Skeletal muscle cell (primary cell): ENCODE measurements around the gene XYLB.
"Not testable (repeated sequence)": the region's sequence is repeated elsewhere in the genome, so short reads cannot be mapped to it uniquely, and the experiment has no call there.

Source experiments
- DNase-seq: peaks from one replicate; pipeline ENCODE4 v3.0.0-alpha.2; 2010; ENCODE audit warnings: low read depth
- H3K4me3 ChIP-seq: 2 replicates; pipeline ENCODE4 v1.5.1; 2011; ENCODE audit warnings: low read depth, mild to moderate bottlenecking, control low read depth, low read length, moderate library complexity

Gene XYLB

GRCh38 chr3:38438436-38439069 is 92.0 kb downstream of the XYLB start:
- not testable (repeated sequence) for H3K4me3 ChIP-seq, DNase-seq

GRCh38 chr3:38443205-38443604 is 96.6 kb downstream of the XYLB start:
- DNase-seq, H3K4me3 ChIP-seq: not testable (repeated sequence)

GRCh38 chr3:38446085-38446686 is 99.6 kb downstream of the XYLB start:
- no peak overlapping the region for H3K4me3 ChIP-seq
- no peak for DNase-seq

DNA sequence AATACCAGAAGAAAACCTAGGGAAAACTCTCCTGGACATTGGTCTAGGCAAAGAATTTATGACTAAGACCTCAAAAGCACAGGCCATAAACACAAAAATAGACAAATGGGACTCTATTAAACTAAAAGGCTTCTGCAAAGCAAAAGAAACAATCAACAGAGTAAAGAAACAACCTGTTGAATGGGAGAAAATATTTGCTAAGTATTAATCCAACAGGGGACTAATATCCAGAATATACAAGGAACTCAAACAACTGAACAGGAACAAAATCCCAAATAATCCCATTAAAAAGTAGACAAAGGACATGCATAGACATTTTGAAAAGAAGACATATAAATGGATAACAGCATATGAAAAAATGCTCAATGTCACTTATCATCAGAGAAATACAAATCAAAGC is 100.2 kb downstream of the XYLB start:
- DNase-seq = no peak

DNA sequence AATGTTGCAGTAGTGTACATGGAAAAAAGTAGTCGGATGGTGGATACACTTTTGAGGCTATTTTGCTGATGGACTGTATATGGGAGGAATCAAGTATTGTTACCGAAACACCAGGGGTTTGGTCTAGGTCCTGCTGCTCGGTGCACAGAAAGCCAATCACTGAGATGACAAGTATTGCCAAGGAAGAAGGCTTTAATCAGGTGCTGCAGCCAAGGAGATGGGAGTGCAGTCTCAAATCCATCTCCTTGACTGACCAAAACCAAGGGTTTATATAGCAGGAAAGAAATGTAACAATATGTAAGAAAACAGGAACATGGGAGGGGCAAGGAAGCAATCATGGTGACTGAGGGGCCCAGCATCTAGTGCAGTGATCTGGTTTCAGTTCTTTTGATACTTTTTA is 104.3 kb downstream of the XYLB start:
- H3K4me3 ChIP-seq = no peak overlapping the region
- no peak for DNase-seq

More for the DNA sequence above, 100.2 kb downstream of the XYLB start:
- H3K4me3 ChIP-seq = no peak overlapping the region

DNA sequence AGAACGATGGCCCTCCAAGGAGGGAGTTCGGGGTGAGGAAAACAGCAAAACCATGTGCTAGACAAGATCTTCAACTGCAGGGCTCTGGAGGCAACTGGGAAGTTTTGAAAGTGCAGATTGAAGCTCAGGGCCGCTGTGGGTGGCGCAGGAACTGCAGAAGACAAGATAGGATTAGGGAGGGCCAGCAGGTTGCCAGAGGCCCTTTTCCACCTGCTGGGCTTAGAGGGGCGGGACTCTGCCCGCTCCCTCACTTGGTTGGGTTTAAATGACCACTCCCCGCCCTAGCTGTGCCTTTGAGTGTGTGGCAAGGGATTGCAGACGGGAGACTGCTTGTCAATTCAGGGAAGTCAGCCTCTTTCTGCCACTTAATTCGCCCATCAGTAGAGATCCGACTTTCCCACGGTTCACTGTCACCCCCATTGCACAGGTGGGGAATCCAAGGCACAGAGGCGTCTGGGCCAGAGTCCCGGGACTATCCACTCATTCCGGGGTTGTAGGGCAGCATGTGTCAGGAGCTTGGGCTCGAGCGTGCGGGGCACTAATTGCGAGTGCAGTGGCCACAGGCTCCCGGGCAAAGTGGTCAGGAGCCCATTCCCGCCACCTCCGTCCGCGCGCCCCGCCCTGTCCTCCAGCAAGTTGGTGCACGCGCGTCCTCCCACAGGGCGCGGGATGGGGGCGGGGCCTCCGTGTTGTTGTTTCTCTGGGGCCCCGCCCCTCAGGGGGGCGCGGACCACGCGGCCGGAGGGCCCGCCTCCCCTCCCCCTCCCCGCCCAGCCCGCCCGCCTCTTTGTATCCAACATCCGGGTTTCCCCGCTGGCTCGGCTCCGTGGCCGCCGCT is 106.7 kb downstream of the XYLB start, which contains the start of gene ACVR2B:
TSS of gene ACVR2B (plus strand) at position 816 of the 838 bp plus-strand sequence. CDS start 433 bp downstream, outside the sequence.
- peak within 1 kb of the TSS; percentile 75 for H3K4me3 ChIP-seq

GRCh38 chr3:38453913-38454177 is 107.3 kb downstream of the XYLB start:
- peak overlapping the region; percentile 75 for H3K4me3 ChIP-seq
- DNase-seq = no peak

More for the DNA sequence above, 106.7 kb downstream of the XYLB start, which contains the start of gene ACVR2B:
- DNase-seq = peak; percentile 26

GRCh38 chr3:38454178-38454883 is 107.7 kb downstream of the XYLB start:
- no peak for DNase-seq
- peak overlapping the region; percentile 75 for H3K4me3 ChIP-seq

- DNase-seq = no peak
Measured at GRCh38 chr3:38454884-38455638, 108.5 kb downstream of the XYLB start.

GRCh38 chr3:38455639-38456430 is 109.2 kb downstream of the XYLB start:
- peak overlapping the region; percentile 75 for H3K4me3 ChIP-seq
- no peak for DNase-seq

More at GRCh38 chr3:38454884-38455638, 108.5 kb downstream of the XYLB start:
- peak overlapping the region; percentile 75 for H3K4me3 ChIP-seq

DNA sequence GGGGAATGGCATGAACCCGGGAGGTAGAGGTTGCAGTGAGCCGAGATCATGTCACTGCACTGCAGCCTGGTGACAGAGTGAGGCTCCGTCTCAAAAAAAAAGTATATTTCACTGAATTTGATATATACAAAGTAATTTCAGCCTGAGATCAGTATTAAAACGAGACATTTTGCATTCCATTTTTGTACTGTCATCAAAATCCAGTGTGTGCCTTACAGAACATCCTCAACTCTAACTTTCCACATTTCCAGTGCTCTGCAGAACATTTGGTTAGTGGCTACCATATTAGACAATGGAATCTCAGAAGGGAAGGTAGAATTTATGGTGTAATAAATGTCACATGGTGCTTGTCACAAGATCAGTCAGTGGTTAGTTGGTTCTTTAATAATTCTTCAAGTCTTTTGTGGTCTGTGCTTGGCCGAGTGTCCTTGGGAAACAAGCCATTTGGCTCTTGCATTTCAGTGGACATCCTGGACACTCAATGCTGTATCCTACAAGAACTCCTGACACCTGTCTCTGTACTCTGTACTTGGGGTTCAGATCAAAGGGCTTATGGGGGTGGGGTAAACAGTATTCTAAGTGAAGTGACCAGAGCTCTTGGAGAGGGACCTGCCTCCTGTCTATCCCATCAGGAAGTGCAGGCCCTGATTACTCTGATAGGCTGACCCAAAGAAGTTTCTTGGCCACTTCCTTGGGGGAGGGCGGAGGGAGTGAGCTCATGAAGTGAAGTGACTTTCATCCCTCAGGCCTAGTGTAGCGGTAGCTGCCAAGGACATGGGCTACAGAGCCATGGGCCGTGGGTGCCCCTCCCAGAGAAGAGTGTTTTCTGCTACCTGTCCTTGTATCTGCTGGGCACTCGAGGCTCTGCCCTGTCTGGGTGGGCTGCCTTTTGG is 110.8 kb downstream of the XYLB start:
- no peak overlapping the region for H3K4me3 ChIP-seq
- no peak for DNase-seq

- DNase-seq = no peak
- no peak overlapping the region for H3K4me3 ChIP-seq
Measured at GRCh38 chr3:38458796-38459498, 112.4 kb downstream of the XYLB start.

GRCh38 chr3:38459499-38460048 is 113.0 kb downstream of the XYLB start:
- no peak for DNase-seq
- no peak overlapping the region for H3K4me3 ChIP-seq

DNA sequence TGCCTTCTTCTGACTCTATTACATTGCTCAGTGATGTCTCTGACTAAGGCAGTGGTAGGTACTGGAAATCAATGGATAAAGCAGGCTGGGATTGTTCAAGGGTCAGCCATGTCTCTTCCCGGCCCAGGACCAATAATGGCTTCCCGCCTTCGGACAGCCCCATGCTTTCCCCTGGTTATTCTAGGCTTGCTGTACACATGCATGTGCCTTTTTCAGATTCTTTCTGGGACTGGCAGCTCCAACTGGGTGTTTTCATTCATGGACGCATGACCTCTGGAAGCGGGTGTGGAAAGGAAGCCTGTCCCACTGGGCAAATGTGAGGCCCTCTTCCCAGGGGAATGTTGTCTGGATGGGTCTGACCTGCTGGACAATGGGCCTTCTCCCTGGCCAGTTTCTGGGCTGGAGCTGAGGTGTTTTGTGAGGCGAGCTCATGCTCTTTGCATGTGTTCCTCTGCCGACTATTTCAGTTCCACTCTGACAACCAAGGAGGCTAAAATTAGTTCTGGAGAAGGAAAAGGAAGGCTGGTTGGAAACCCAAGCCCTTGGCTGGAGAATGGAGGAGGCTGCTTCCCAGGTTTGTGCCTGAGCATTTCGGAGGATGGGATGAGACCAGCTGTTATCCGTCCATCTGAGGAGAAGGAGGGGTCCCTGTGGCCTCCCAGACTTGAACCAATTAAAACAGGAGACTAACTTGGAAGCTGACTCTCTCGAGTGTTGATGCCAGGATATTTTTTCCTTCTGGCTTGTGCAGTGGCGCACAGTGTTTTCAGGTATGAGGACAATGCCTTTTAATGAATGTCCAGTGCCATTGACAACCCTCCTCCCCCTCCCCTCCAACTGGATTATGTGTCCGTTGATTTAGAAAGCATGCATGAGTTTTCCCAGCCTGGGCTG is 114.0 kb downstream of the XYLB start:
- no peak for DNase-seq
- H3K4me3 ChIP-seq = no peak overlapping the region
